ENCODE data around the gene NOX3. TPM values are rescaled to one million over a fixed set of nuclear protein-coding genes. Genes with fewer than 3 reads are reported as not detected.

The NOX3 gene
- total and polyA plus RNA-seq, 8 donors = not detected

DNA sequence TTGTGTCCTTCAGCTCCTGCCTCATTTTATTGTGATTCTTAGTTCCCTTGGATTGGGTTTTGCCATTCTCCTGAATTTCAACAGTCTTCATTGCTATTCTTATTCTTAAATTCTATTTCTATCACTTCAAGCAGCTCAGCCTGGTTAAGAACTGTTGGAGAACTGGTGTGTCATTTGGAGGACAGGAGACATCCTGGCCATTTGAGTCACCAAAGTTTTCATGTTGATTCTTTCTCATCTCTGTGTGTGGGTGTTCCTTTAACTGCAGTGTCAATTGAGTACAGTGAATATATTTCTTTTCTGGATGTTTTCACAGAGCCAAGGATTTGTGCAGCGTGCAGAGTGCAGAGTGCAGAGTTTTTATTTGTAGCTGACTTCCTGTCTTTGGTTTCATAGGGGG is 107.8 kb downstream of the NOX3 start:
- Histone ChIP-seq H3K4me3 (no peak overlapping the region), H3K27me3 (no peaks in the 10 kb centered on the region), H3K36me3 (no peaks in the 10 kb centered on the region), H3K27ac (no peak overlapping the region), H3K4me1 (no peaks in the 10 kb centered on the region), H3K9me3 (no peaks in the 10 kb centered on the region)
- WGBS, 2 donors = 79 to 92% methylated on average over 1 of the region's 1 CpG
- TF ChIP-seq, protein P1, sequence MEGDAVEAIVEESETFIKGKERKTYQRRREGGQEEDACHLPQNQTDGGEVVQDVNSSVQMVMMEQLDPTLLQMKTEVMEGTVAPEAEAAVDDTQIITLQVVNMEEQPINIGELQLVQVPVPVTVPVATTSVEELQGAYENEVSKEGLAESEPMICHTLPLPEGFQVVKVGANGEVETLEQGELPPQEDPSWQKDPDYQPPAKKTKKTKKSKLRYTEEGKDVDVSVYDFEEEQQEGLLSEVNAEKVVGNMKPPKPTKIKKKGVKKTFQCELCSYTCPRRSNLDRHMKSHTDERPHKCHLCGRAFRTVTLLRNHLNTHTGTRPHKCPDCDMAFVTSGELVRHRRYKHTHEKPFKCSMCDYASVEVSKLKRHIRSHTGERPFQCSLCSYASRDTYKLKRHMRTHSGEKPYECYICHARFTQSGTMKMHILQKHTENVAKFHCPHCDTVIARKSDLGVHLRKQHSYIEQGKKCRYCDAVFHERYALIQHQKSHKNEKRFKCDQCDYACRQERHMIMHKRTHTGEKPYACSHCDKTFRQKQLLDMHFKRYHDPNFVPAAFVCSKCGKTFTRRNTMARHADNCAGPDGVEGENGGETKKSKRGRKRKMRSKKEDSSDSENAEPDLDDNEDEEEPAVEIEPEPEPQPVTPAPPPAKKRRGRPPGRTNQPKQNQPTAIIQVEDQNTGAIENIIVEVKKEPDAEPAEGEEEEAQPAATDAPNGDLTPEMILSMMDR (IDR thresholded peaks at IDR 0.05) = no peak
- no peak for DNase-seq
- FAIRE-seq = no peak
- intact Hi-C loops (cut with DNase I) = no loop called here
- ATAC-seq = no peak

DNA sequence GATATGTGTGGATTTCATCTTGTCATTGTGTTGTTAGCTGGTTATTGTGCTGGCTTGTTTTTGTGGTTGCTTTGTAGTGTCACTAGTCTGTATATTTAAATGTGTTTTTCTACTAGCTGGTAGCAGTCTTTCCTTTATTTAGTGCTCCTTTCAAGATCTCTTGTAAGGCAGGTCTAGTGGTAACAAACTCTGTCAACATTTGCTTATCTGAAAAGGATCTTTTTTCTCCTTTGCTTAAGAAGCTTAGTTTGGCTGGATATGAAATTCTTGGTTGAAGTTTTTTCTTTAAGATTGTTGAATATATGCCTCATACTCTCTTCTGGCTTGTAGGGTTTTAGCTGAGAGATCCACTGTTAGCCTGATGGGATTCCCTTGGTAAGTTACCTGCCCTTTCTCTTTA is 108.7 kb downstream of the NOX3 start:
- Histone ChIP-seq H3K27ac (no peak overlapping the region), H3K4me3 (no peak overlapping the region), H3K9me3 (no peaks in the 10 kb centered on the region), H3K27me3 (no peaks in the 10 kb centered on the region), H3K36me3 (no peaks in the 10 kb centered on the region), H3K4me1 (no peaks in the 10 kb centered on the region)
- TF ChIP-seq, protein P1 (IDR thresholded peaks at IDR 0.05) = no peak
- DNase-seq = no peak
- no peak for FAIRE-seq
- ATAC-seq = no peak
- intact Hi-C loops (cut with DNase I) = no loop called here

Other genes starting within 250 kb of the NOX3 start
- gene CLDN20, start 191.8 kb downstream of the NOX3 start, total RNA-seq = not detected
- under 1 TPM in 1 of 2 donors, not detected in 1; 0.07 TPM for gene CLDN20, start 191.8 kb downstream of the NOX3 start, polyA plus RNA-seq
- 10 to 100 TPM in 3 of 6 donors, 1 to 10 TPM in 3; 7.6 to 16.3 (median 9.1) TPM for gene TFB1M, start 141.4 kb downstream of the NOX3 start, total RNA-seq
- gene TFB1M, start 141.4 kb downstream of the NOX3 start, polyA plus RNA-seq = 10 to 100 TPM in 1 of 2 donors, 1 to 10 TPM in 1; 8.4 to 10.1 TPM

Data from pancreas (tissue), 10 donors.